Neural progenitor cell (in vitro differentiated cells): ENCODE measurements around the gene TUBB6. TPM values are rescaled to one million over a fixed set of nuclear protein-coding genes. Genes with fewer than 3 reads are reported as not detected.

Source experiments
- DNase-seq: peaks from one replicate; pipeline ENCODE4 v3.0.0-alpha.2; 2016; ENCODE audit warnings: low spot score
- H2AFZ ChIP-seq: fragments of 200-600 bp; sonication (generic); replicated peaks from 2 replicates; pipeline ENCODE4 v1.6.1; 2016; ENCODE audit warnings: antibody characterized with exemption
- H3F3A ChIP-seq: fragments of 200-600 bp; sonication (generic); 2 replicates; pipeline ENCODE4 v1.6.1; 2016; ENCODE audit warnings: antibody characterized with exemption, low read depth
- H3K27ac ChIP-seq: fragments of 200-600 bp; sonication (generic); 2 replicates; pipeline ENCODE4 v1.5.1; 2016; ENCODE audit warnings: mild to moderate bottlenecking
- H3K27me3 ChIP-seq: fragments of 200-600 bp; sonication (generic); 2 replicates; pipeline ENCODE4 v1.6.1; 2016; ENCODE audit warnings: mild to moderate bottlenecking, moderate library complexity
- H3K36me3 ChIP-seq: fragments of 200-600 bp; sonication (generic); 2 replicates; pipeline ENCODE4 v1.5.1; 2016
- H3K4me1 ChIP-seq: fragments of 200-600 bp; sonication (generic); 2 replicates; pipeline ENCODE4 v1.6.1; 2016; ENCODE audit warnings: mixed run types
- H3K4me2 ChIP-seq: fragments of 200-600 bp; sonication (generic); 2 replicates; pipeline ENCODE4 v1.6.1; 2016
- H3K4me3 ChIP-seq: fragments of 200-600 bp; sonication (generic); 2 replicates; pipeline ENCODE4 v1.5.1; 2016
- H3K79me2 ChIP-seq: fragments of 200-600 bp; sonication (generic); 2 replicates; pipeline ENCODE4 v1.6.1; 2016; ENCODE audit warnings: low read depth
- H3K9ac ChIP-seq: fragments of 200-600 bp; sonication (generic); 2 replicates; pipeline ENCODE4 v1.6.1; 2016
- H3K9me3 ChIP-seq: fragments of 200-600 bp; sonication (generic); 2 replicates; pipeline ENCODE4 v1.5.1; 2016; ENCODE audit warnings: low read depth
- H4K20me1 ChIP-seq: fragments of 200-600 bp; sonication (generic); 2 replicates; pipeline ENCODE4 v1.6.1; 2016; ENCODE audit warnings: low read depth
- H3K27ac Mint-ChIP-seq: 3 replicates; pipeline ENCODE4 v1.8.0; 2021; ENCODE audit warnings: mixed read lengths
- H3K27me3 Mint-ChIP-seq: 2 replicates; pipeline ENCODE4 v1.8.0; 2022; ENCODE audit warnings: low read depth, mild to moderate bottlenecking, inconsistent platforms, moderate library complexity, mixed read lengths; ENCODE audit not compliant: insufficient read depth
- H3K36me3 Mint-ChIP-seq: 3 replicates; pipeline ENCODE4 v1.8.0; 2021; ENCODE audit warnings: mixed read lengths
- H3K4me1 Mint-ChIP-seq: 3 replicates; pipeline ENCODE4 v1.8.0; 2021; ENCODE audit warnings: mixed read lengths
- H3K4me3 Mint-ChIP-seq: 3 replicates; pipeline ENCODE4 v1.8.0; 2021; ENCODE audit warnings: mild to moderate bottlenecking, moderate library complexity, mixed read lengths
- H3K9me3 Mint-ChIP-seq: 3 replicates; pipeline ENCODE4 v1.8.0; 2020; ENCODE audit warnings: mixed read lengths
- CTCF ChIP-seq: fragments of 200-600 bp; sonication (generic); IDR thresholded peaks from 2 replicates; pipeline ENCODE4 v1.5.1; 2017; ENCODE audit warnings: antibody characterized with exemption, mild to moderate bottlenecking
- EZH2 ChIP-seq: fragments of 200-600 bp; sonication (generic); IDR thresholded peaks from 2 replicates; pipeline ENCODE4 v1.6.1; 2017; ENCODE audit warnings: antibody characterized with exemption, mild to moderate bottlenecking, moderate library complexity
- EZH2phosphoT487 ChIP-seq: fragments of 200-600 bp; sonication (generic); IDR thresholded peaks from 2 replicates; pipeline ENCODE4 v1.6.1; 2017; ENCODE audit warnings: antibody characterized with exemption
- total RNA-seq: library from RNA; depleted of rRNA; stranded (reverse); fragments of >200 nt; gene quantifications from 2 replicates; pipeline ENCODE4 v1.2.3, GENCODE V29; 2015; ENCODE audit warnings: low replicate concordance

The TUBB6 gene
- total RNA-seq, 1 donor from 2014 or later = 92.7 TPM

- no peaks in the 10 kb centered on the region for H3K9me3 Mint-ChIP-seq
- Histone ChIP-seq H3K27ac (no peak overlapping the region), H4K20me1 (peaks cover 4% of the 10 kb centered on the region), H3K79me2 (no peaks in the 10 kb centered on the region), H3K4me2 (no peak overlapping the region), H3K4me3 (no peak overlapping the region), H2AFZ (no peak overlapping the region), H3F3A (no peaks in the 10 kb centered on the region), H3K9ac (no peak overlapping the region), H3K27me3 (no peaks in the 10 kb centered on the region), H3K9me3 (no peaks in the 10 kb centered on the region), H3K36me3 (no peaks in the 10 kb centered on the region), H3K4me1 (no peaks in the 10 kb centered on the region)
- H3K4me1 Mint-ChIP-seq = no peaks in the 10 kb centered on the region
- DNase-seq = no peak
- TF ChIP-seq EZH2phosphoT487 (no peak), CTCF (no peak), EZH2 (no peak)
- H3K4me3 Mint-ChIP-seq = no peak overlapping the region
- peaks cover 37% of the 10 kb centered on the region for H3K36me3 Mint-ChIP-seq
- peaks cover 4% of the 10 kb centered on the region for H3K27me3 Mint-ChIP-seq
- H3K27ac Mint-ChIP-seq = no peak overlapping the region
Measured at GRCh38 chr18:12362473-12363174, 54.6 kb downstream of the TUBB6 start.

- no peak for DNase-seq
- no peaks in the 10 kb centered on the region for H3F3A ChIP-seq
- H3K9me3 Mint-ChIP-seq = no peaks in the 10 kb centered on the region
- H3K9me3 ChIP-seq = no peaks in the 10 kb centered on the region
- no peaks in the 10 kb centered on the region for H3K27me3 ChIP-seq
- peaks cover 2% of the 10 kb centered on the region for H3K27me3 Mint-ChIP-seq
- H3K4me1 Mint-ChIP-seq = peaks cover 3% of the 10 kb centered on the region
- H3K36me3 Mint-ChIP-seq = peaks cover 34% of the 10 kb centered on the region
- H3K4me1 ChIP-seq = no peaks in the 10 kb centered on the region
- no peak overlapping the region for H3K27ac ChIP-seq
- H3K4me2 ChIP-seq = no peak overlapping the region
- H4K20me1 ChIP-seq = peaks cover 4% of the 10 kb centered on the region
- H3K79me2 ChIP-seq = peaks cover 15% of the 10 kb centered on the region
- no peak overlapping the region for H2AFZ ChIP-seq
- TF ChIP-seq EZH2phosphoT487 (no peak), CTCF (no peak), EZH2 (no peak)
- no peak overlapping the region for H3K4me3 Mint-ChIP-seq
- no peak overlapping the region for H3K4me3 ChIP-seq
- no peaks in the 10 kb centered on the region for H3K36me3 ChIP-seq
- peak overlapping the region; percentile 38 for H3K27ac Mint-ChIP-seq
- H3K9ac ChIP-seq = no peak overlapping the region
Measured at GRCh38 chr18:12366379-12366778, 58.3 kb downstream of the TUBB6 start.

GRCh38 chr18:12366784-12367183 is 58.7 kb downstream of the TUBB6 start:
- no peak for TF ChIP-seq EZH2phosphoT487
- TF ChIP-seq CTCF = no peak
- TF ChIP-seq EZH2 = no peak
- Mint-ChIP-seq H3K4me1 (peaks cover 3% of the 10 kb centered on the region), H3K4me3 (no peak overlapping the region), H3K9me3 (no peaks in the 10 kb centered on the region), H3K36me3 (peaks cover 35% of the 10 kb centered on the region), H3K27ac (no peak overlapping the region), H3K27me3 (peaks cover 2% of the 10 kb centered on the region)
- H3K9me3 ChIP-seq = no peaks in the 10 kb centered on the region
- H3K79me2 ChIP-seq = peaks cover 19% of the 10 kb centered on the region
- no peak overlapping the region for H2AFZ ChIP-seq
- H3K27me3 ChIP-seq = no peaks in the 10 kb centered on the region
- H3F3A ChIP-seq = no peaks in the 10 kb centered on the region
- no peak overlapping the region for H3K4me2 ChIP-seq
- DNase-seq = no peak
- no peak overlapping the region for H3K27ac ChIP-seq
- no peaks in the 10 kb centered on the region for H3K4me1 ChIP-seq
- H3K36me3 ChIP-seq = no peaks in the 10 kb centered on the region
- no peak overlapping the region for H3K9ac ChIP-seq
- peaks cover 8% of the 10 kb centered on the region for H4K20me1 ChIP-seq
- H3K4me3 ChIP-seq = no peak overlapping the region
